ENCODE measurements around the gene ADAMTS13.
"Not testable (repeated sequence)": the region's sequence is repeated elsewhere in the genome, so short reads cannot be mapped to it uniquely, and the experiment has no call there.

ADAMTS13 gene

GRCh38 chr9:133427658-133428348 lies 5.6 kb downstream of the ADAMTS13 start:
- no peak for DNase-seq

- no peak for DNase-seq
Observed at GRCh38 chr9:133428617-133429101, 6.5 kb downstream of the ADAMTS13 start.

- no peak for DNase-seq
Observed at GRCh38 chr9:133429214-133429613, 7.0 kb downstream of the ADAMTS13 start.

- DNase-seq, result no peak
Observed at GRCh38 chr9:133429641-133430161, 7.5 kb downstream of the ADAMTS13 start.

GRCh38 chr9:133430244-133430643 lies 8.1 kb downstream of the ADAMTS13 start:
- DNase-seq, result no peak

GRCh38 chr9:133433351-133433843 lies 11.2 kb downstream of the ADAMTS13 start:
- DNase-seq, result no peak

GRCh38 chr9:133436681-133437080 lies 14.5 kb downstream of the ADAMTS13 start:
- no peak for DNase-seq

GRCh38 chr9:133437753-133438531 lies 15.8 kb downstream of the ADAMTS13 start:
- no peak for DNase-seq

GRCh38 chr9:133439337-133439736 lies 17.2 kb downstream of the ADAMTS13 start:
- DNase-seq, result no peak

- DNase-seq, result no peak
Observed at GRCh38 chr9:133440874-133441273, 18.7 kb downstream of the ADAMTS13 start.

- DNase-seq, result no peak
Observed at GRCh38 chr9:133441571-133441970, 19.4 kb downstream of the ADAMTS13 start.

GRCh38 chr9:133443248-133443647 lies 21.1 kb downstream of the ADAMTS13 start:
- no peak for DNase-seq

GRCh38 chr9:133443982-133444381 lies 21.8 kb downstream of the ADAMTS13 start:
- DNase-seq, result no peak

GRCh38 chr9:133445293-133445969 lies 23.3 kb downstream of the ADAMTS13 start:
- no peak for DNase-seq

GRCh38 chr9:133448487-133448972 lies 26.4 kb downstream of the ADAMTS13 start:
- no peak for DNase-seq

GRCh38 chr9:133449760-133450159 lies 27.6 kb downstream of the ADAMTS13 start:
- no peak for DNase-seq

GRCh38 chr9:133451865-133452264 lies 29.7 kb downstream of the ADAMTS13 start:
- not testable (repeated sequence) for DNase-seq

- no peak for DNase-seq
Observed at GRCh38 chr9:133452562-133452961, 30.4 kb downstream of the ADAMTS13 start.

- no peak for DNase-seq
Observed at GRCh38 chr9:133453651-133454050, 31.5 kb downstream of the ADAMTS13 start.

- DNase-seq, result no peak
Observed at GRCh38 chr9:133454325-133454724, 32.2 kb downstream of the ADAMTS13 start.

GRCh38 chr9:133454943-133455673 lies 32.9 kb downstream of the ADAMTS13 start:
- DNase-seq, result no peak

- DNase-seq, result no peak
Observed at GRCh38 chr9:133455936-133456335, 33.8 kb downstream of the ADAMTS13 start.

All from activated naive CD4-positive, alpha-beta T cell treated with anti-CD3 and anti-CD28 coated beads, Interleukin-2, amount 50 U/mL, for 16 hours (primary cell).